Jurkat, Clone E6-1 (cell line): ENCODE data around the gene SORT1.
"Not testable (repeated sequence)": the region's sequence is repeated elsewhere in the genome, so short reads cannot be mapped to it uniquely, and the experiment has no call there.

Source experiments
- DNase-seq: peaks from one replicate; pipeline ENCODE4 v3.0.0-alpha.2; 2011; ENCODE audit warnings: low read depth, low spot score
- H3K4me3 ChIP-seq: 2 replicates; pipeline ENCODE4 v1.5.1; 2011; ENCODE audit warnings: mild to moderate bottlenecking, low read length, control low read depth, moderate library complexity

Gene SORT1

DNA sequence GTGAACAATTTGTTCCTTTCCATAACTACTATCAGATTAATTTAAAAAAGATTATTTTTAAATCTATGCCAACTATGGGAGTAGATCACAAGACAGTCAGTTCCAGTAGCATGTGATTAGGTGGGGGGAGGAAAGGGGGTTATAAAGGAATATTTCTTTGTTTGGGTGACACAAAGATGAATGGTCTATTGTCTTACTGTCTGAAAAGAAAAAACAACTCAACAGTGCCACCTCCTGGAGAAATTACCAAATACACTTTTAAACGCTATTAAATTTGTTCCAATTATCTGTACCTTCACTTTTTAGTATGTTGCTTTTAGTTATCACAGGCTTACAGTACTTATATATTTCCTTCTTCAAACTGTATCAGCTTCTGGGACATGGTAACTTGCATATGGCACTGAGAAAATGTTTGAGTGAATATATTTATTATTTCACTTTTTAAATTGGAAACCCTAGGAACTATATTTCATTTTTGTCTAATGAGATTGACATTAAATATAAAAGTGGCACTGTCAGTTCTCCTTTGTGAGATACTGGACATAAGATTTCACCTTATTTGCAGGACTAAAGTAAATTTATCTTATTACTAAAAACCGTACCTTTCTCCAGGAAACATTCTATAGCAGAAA is 1.7 kb upstream of the SORT1 start:
- peak; percentile 77 for DNase-seq
- H3K4me3 ChIP-seq = no peak overlapping the region

DNA sequence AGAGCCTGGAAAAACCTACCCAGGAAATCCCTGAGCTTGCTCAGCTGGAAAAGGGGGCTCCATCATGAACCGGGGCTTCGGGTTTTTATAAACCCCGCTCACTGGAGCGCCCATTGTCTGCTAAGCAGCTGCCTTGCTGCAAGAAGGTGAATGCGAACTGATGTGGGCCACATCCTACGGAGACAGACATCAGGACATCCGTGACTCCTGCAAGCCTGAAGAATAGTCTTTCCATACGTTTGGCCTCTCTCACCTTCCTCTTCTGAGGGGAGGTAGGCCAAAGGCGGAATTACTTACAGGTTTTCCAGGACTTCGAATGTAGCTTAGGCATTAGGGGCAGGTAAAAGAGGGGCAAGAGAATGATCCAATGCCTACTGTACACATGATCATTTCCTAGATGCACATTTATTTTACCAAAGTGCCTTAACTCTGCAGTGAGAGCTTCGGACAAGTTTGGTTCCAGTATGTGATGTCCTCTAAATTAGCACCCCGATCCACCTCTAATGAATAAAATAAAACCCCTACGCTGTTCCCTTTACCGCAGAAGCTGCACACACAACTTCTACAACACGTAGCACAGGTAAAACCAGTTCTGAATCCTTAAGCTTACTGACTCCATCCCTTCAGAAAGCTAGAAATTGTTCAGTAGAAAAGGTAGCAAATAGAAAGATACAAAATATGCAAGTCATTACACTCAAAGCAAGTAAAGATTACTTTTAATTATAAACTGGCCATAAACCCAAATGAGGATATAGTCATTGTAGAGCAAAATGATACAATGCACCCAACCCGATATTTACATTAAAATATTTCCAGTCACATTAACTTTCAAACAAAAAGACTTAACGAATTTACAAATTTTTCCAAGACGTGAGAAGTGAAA is 866 bp upstream of the SORT1 start:
- peak; percentile 17 for DNase-seq

DNA sequence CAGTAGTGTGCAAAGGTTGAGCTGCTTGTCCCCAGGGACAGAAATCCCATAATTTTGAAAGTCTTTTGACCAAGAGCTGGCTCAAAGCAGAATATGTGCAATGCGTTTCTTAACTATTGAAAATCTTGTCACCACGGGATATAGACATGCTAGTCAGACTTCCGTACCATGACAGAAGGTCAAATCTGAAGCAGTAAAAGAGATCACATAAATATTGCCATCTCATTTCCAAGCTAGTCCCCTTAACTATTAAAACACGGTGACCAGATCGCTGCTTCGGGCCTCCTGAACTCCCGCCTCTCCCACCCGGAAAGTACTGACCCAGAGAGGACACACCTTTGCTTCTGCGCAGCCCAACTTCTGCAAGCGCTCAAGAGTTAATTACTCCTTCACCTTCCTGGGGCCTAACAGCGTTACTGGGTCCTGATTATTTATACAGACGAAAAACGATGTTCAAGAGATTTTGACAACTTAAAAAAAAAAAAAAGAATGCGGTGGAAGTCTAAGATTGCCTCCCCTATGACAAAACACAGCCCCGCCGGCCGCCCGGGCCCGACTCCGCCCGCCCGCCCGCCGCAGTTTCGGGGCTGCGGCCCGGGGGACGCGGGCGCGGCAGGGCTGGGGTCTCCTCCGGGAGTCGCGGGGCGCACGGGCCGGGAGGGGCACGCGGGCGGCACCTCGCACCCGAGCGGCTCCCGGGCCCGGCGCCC is 692 bp downstream of the SORT1 start:
- DNase-seq = no peak
- peak overlapping the region; percentile 71 for H3K4me3 ChIP-seq

More for the DNA sequence above, 866 bp upstream of the SORT1 start:
- H3K4me3 ChIP-seq = peak overlapping the region; percentile 71

DNA sequence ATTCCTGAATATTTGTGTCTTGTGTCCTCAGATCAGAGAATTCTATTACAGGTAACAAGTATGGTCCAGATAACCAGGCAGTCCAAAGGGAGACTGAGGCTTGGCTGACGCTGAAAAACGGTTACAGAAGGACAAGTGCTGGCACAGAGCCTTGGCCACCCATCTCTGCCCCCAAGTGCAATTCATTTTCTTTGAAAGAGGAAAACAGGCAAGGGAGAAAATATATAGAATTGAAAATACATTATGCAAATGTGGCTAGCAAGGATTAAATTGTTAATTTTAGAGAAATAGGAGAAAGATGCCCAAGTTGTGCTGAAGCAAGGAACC is 1.2 kb downstream of the SORT1 start:
- H3K4me3 ChIP-seq = peak overlapping the region; percentile 71
- no peak for DNase-seq

DNA sequence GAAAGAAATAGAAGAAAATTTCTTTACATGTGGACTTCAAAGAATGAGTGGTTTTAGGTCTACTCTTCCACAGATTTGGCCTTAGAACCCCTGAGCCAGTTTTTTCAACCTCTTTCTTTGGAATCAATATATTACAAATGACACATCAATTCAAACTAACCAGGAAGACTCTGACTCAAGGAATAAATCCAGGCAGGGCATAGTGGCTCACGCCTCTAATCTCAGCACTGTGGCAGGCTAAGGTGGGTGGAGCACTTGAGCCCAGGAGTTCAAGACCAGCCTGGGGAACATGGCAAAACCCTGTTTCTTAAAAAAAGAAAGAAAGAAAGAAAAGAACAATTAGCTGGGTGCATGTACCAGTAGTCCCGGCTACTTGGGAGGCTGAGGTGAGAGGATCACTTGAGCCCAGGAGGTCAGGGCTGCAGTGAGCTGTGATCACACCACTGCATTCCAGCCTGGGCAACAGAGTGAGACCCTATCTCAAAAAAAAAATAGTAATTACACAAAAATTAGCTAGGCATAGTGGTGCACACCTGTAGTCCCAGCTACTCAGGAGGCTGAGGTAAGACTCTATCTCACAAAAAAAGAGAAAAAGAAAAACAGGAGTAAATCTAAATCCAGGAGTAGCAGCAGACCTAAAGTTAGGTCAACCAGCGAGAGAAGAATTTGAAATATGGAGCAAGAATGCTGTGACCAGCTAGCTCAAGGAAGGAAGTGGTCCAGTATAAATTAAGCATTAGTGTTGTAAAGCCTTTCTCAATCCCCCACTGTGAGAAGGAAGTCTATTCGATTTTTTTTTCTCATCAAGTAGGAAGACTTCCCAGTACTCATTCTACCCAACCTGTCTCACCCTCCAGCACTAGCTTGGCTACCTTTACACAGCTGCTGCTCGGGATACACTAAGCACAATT is 1.9 kb downstream of the SORT1 start:
- no peak for DNase-seq
- H3K4me3 ChIP-seq = no peak overlapping the region

DNA sequence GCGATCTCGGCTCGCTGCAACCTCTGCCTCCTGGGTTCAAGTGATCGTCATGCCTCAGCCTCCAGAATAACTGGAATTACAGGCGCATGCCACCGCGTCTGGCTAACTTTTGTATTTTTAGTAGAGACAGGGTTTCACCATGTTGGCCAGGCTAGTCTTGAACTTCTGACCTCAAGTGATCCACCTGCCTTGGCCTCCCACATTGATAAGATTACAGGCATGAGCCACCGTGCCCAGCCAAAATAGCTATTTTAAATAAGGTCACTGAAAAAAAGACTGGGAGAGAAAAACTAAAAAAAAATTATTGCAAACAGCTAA is 2.5 kb downstream of the SORT1 start:
- not testable (repeated sequence) for H3K4me3 ChIP-seq, DNase-seq

DNA sequence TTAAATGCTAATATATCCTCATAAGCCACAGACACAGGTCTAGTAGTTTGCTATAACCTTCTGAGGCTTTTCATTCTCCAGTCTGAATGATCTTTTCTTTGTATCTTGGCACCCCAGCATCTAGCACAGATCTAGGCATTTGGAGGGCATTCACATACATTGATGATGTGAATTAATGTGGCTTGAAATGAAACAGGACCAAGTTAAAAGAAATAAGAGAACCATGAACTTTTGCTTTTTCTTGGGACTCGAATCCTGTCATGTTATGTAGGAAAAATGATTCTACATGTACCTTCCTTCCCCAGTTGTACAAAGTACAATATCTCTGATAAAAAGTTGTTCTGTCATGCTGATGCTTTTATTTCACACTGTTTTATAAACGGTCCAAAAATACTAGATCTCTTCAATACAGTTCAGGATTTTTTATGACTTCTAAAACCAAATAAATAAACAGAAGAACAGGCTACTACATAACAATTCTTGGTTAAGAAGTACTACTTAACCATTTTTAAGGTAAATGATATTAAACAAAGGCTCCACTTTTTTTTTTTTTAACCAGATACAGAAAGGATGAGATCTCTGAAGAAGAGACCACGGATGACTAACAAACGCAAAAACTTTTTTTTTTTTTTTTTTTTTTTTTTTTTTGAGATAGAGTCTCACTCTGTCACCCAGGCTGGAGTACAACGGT is 3.0 kb downstream of the SORT1 start:
- no peak overlapping the region for H3K4me3 ChIP-seq
- DNase-seq = no peak

DNA sequence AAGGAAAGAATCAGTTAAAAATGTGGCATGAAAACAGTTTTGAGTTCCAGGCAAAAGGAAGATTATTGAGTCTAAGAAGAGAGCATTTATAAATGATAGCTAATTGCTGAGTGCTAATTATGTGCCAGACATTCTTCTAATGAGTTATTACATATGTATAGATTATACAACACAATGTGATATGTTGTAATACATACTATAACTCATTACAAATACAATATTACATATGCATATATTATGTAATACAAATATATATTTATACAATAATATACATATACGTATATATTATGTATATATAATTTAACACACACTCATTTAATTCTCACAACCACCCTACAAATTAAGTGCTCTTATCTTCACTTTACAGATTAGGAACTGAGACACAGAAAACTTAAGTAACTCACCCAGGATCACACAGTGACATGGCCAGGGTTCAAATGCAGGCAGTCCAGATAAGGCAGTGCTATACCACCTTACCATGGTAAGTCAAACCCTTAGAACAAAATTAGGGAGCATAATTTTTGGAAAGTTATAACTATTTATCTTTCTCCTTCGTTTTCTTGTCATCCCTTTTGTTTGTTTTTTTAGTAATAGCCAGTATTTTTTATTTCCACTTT is 4.0 kb downstream of the SORT1 start:
- DNase-seq = no peak
- no peak overlapping the region for H3K4me3 ChIP-seq

DNA sequence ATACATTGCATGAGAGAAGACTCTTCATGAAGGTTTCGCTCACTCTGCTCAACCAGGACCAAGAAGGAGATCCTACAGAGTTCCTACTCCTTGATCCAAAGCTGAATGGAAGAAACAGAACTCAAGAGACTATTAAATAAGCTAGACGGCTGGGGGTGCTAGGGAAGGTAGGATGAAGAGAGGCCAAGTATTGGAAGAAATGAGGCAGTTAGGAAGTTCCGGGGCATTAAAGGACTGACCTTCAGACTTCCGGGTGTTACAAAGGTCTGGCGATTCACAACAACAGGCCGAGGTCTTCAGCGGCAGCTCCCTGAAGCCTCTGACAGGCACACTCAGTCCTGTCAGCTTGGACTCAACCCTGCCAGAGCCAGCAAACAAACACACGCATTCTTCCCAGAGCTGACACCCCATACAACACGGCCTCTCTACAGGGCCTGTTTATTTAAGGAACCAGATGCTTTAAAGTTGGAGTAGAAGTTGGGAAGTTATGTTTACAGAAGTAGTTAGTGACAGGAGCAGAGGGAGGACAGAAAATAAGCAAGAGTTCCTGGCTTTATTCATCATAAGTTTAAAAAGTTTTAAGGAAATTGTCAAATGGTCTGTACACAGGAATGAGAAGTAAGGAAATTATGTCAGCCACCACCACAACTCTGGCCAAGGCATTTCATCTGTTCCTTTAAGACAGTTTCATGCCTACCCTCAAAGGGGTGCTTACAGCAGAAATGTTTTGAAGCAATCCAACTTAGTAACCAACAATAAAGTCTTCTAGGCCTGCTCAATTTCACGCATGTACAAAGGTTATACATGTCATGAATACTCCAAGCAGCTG is 4.7 kb downstream of the SORT1 start:
- no peak for DNase-seq
- H3K4me3 ChIP-seq = no peak overlapping the region

DNA sequence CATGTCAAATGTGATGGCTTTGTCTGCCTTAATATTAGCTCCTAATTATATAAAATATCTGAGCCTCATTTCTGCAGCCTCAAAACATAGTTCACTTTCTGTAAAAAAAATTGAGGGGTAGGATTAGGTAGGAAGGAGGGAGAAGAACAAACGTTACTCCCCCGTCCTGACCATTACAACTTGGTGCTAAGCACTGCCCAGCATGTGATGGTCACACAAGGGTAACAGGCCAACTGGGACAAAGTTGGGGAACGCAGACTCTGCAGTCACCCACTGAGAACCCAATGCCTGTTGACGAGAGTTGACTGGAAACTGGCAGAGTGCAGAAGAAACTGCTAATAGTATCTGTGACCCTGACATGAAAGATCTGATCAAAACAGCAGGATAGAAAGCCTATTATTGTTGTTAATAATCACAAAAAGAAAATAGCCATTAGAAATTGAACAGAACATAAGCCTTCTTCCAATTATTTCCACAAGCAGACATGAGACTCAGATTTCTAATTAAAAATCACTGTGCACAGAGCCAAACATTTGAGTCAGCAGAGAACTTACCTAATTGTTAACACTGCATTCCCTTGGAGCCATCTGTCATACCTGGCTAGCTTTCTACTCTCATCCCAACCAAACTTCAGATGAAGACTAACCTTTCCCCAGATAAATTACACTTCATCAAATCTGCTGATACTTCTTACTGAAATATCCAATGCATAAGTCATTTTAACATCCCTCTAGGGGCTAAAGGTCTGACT is 5.5 kb downstream of the SORT1 start:
- no peak for DNase-seq

DNA sequence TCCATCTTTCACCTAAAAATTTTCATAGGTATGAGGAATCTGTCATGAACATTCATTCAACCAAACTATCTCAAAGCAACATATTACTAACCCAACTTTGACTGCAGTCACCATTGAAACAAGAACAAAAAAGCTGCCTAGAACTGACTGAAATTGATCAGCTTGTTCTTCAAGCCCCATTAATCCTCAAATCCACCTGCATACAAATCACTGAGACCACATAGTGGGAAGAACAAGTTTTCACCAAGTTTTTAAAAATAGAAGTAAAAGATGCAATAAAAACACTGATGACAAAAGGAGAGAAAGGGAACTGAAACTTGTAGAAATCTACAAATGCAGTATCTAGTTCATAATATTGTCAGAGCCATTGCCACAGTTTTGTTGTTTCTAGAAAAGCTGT is 6.1 kb downstream of the SORT1 start:
- no peak overlapping the region for H3K4me3 ChIP-seq
- no peak for DNase-seq

More for the DNA sequence above, 5.5 kb downstream of the SORT1 start:
- no peak overlapping the region for H3K4me3 ChIP-seq

DNA sequence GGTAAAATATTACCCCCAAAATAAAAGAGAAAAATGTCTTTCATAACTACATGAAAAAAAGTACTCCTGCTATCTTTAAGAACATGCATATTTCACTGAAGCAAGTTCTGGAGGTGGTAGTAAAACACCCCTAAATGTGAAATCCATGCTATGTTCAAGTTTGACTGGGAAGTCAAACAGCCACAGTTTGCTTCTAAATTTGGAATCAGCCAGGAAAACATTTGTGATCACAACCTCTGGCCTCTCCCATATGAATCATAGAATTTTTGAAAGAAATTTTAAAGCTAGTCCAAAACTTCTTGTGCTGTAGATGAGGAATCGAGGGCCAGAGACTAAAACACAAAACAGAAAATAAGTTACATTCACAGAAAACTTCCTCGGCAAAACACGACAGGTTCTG is 6.6 kb downstream of the SORT1 start:
- no peak overlapping the region for H3K4me3 ChIP-seq
- DNase-seq = no peak

DNA sequence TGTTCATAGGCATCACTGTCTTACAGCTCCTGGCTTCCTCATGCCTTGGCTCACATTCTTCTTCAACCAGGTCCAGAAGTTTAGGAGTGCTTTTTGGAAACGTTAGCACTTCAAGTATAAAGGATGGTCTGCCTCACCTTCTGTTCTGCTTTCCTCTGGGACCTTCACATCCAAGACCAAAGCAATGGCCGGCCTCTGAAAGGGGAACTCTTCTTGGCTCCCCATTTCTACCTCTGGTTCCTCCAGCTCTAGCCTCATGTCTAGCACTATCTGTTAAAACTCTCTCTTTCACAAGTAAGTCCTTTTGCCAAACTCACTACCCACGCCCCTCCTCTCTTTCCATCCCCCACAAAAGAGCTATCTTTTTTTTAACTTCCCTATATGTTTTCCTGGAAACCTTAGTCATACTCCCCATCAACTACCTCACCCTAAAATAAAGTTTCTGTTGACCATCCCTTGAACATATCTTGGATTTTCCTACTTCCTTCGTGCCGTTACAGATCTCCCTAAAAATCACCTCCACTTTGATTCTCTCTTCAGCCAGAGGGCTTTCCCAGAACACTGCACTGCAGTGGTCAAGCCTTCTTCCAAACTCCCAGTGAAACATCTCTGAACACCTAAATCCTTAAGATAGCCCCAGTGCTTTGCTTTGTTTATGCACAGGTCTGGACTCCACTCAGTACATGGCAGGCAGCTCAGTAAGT is 7.9 kb downstream of the SORT1 start:
- H3K4me3 ChIP-seq = no peak overlapping the region
- no peak for DNase-seq

DNA sequence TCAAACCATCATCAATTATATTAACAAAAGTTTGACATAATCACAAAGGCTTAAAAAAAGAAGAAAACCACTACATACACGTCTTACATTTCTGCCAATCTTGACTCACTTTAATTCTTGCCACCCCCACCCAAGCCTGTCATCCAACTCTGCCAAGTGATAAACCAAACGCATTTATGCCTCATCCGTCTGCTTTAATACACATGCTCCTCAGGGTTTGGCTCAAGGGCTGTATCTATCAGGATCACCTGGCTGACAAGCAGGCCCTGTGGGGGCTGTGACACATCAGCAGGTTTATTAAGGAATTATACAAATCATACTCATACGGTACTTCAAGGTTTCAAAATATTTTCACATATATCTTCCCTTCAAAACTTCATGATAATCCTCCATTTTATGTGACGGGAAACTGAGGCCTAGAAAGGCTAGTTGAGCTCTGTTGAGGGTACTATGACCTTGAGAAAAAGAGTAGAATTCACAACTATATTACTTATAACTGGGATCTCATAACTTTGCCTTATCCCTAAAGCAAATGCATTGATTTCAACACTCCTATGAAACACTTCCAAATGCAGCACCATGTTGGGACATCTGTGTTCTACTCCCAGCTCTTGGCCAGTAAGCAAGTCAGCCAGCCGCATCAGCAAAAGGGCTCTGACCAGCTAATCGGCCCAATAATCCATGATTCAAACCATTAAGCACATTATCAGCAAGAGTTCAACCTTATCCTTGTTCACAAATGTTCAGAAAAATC is 8.7 kb downstream of the SORT1 start:
- DNase-seq = no peak
- no peak overlapping the region for H3K4me3 ChIP-seq

DNA sequence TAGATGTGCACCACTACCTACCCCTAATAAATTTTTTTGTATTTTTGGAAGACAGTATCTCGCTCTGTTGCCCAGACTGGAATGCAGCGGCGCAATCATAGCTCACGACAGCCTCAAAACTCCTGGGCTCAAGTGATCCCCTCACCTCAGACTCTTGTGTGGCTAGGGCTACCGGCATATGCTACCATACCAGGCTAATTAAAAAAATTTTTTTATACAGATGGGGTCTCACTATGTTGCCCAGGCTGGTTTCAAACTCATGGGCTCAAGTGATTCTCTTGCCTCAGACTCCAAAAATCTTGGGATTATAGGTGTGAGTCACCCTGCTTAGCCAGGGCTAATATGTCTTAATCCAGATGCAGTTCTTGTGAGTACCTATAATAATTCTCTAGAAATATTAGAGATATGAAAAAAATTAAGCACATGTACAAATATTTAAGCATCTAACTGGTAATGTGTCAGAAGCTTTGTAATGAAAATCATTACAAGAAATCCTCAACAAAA is 9.5 kb downstream of the SORT1 start:
- H3K4me3 ChIP-seq = no peak overlapping the region
- DNase-seq = no peak
